HTERT RPE-1 (cell line): ENCODE measurements around the gene LCE7A.

Source experiments
- in situ Hi-C: fragments of 300-500 bp; cut with MboI; formaldehyde crosslinking; loops from 4 replicates; pipeline ENCODE4 v1.14.3; 2020; ENCODE audit warnings: low sequenced_read_pairs

The LCE7A gene

DNA sequence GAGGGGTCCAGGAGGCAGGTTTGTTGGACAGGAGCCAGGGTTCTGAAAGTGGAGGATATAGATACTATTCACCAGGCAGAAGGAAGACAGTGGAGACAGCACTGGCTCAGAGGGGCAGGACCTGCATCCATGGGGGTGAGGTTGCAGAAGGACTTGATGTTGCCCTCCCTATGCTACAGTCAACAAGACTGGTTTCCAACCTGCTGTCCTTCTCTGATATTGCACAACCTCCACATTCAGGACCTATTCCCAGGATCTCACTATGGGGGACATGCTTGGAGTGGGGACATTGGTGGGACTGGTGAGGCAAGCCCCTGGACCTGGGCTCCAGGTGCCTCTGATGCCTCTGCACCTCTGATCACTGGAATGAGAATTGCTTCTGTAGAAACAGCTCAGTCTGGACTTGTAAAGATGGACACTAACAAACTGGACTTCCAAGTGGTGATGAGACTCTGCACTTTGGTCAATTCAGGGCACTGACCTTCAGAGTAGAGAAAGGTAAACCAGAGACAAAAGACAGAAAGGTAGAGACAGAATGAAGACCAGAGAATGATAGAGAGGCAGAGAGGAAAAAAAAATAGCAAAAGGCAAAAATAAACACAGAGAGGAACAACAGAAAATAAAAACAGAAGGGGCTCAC is 19.9 kb downstream of the LCE7A start:
- in situ Hi-C loops, result no loop called here

DNA sequence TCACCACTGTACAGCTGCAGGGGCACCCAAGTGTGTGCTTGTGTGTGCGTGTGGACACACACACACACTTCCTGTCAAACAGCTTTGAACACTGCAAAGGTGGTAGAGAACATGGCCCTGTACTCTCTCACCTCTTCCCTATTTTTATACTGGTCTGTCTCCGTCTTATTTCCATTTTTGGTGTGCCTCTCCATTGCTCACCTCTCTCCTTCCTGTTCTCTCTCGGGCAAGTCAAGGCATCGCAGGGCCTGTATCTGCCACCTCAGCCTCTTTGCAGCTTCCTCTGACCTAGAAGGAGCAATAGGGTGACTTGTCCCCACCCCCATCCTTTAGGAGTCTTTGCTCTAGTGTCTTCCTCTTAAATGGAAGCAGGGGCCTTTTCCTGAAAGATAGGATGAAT is 20.5 kb downstream of the LCE7A start:
- in situ Hi-C loops, result no loop called here

- in situ Hi-C loops, result no loop called here
These were observed 21.1 kb downstream of the LCE7A start for GRCh38 chr1:152880907-152881306.

DNA sequence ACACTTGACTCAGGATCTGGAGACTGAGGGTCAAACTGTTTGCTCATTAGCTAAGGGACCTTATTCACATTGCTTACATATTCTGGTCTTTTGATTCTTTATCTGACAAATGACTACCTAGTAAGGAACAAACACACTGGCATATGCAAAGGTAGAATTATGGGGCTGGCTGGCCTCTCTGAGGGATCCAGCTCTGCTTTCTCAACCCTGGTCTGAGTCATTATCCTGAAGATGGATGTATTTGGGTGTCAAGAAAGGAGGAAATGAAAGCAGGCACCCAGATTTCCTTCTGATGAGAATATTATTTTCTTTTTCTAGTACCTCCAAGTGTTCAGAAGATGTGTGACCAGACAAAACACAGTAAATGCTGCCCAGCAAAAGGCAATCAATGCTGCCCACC is 24.3 kb downstream of the LCE7A start:
- in situ Hi-C loops, result no loop called here

DNA sequence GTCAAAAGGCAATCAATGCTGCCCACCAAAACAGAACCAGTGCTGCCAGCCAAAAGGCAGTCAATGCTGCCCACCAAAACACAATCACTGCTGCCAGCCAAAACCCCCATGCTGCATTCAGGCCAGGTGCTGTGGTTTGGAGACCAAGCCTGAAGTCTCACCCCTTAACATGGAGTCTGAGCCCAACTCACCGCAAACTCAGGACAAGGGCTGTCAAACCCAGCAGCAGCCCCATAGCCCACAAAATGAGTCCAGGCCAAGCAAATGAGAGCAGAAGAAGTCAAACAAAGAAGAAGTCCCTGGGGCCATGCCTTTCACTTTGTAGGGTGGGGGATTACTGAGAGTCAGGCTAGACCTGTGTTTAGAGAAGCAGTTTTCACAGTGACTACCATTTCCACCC is 24.7 kb downstream of the LCE7A start:
- in situ Hi-C loops, result no loop called here

DNA sequence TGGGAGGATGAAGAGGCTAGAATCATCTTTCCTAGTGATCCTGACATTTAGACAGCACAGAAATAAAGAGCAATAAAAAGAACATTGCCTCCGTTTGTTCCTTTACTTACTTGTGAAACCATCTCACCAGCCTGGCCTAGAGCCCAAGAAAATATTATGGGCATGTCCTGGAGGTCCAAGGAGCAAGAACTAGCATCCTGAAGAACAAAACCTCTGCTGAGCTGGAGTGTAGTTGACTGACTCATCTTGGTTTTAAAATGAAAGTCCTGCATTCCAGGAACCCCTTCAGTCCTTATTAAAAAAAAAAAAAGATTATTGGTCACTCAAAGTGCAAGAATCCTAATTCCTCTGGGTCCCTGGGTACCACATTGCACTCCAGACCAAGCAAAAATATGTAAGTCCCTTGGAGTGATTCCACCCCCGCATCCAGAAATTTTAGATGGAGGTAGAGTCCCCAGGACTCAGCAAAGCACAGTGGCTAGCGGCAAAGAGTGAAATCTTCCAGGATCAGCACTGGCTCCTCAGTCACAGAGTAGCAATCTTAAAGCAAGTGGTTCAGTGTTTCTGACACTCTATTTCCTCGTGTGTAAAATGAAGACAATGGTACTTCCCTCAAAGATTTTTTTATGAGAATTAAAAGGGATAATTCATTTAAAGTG is 25.3 kb downstream of the LCE7A start:
- in situ Hi-C loops, result no loop called here

GRCh38 chr1:152886085-152886484 is 26.3 kb downstream of the LCE7A start:
- in situ Hi-C loops, result no loop called here

DNA sequence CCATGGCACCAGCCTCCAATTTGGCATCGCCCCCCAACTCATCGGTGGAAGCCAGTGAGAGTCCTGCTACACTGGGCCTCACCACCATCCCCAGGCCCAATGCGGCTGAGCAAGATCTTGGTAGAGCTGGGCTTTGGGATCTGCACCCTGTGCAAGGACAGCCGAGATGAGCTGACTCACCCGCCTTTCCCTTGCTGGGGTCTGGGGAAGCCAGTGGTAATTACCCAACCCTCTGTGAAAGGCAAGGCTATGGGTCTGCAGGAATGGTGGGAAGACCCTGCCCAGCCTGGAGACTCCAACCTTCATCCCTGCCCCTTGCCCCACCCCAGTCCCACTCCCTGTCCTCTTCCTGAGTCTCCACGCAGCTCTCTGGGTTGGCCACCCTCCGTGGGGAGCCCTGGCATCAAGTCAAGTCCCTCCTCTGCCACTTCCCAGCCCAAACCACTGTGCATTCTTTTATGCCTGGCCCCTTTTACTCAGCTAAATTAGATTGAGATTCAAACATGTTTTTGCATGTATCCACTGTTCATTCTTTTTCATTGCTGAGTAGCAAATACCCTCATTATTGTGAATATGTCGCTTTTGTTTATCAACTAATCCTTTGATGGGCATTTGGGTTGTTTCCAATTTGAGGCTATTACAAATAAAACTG is 27.1 kb downstream of the LCE7A start:
- in situ Hi-C loops, result no loop called here

- in situ Hi-C loops, result no loop called here
These were observed 28.3 kb downstream of the LCE7A start for GRCh38 chr1:152888126-152888525.

- in situ Hi-C loops, result no loop called here
These were observed 39.2 kb downstream of the LCE7A start for GRCh38 chr1:152899027-152899426.

- in situ Hi-C loops, result no loop called here
These were observed 40.1 kb downstream of the LCE7A start for GRCh38 chr1:152899883-152900282.

- in situ Hi-C loops, result no loop called here
These were observed 41.8 kb downstream of the LCE7A start for GRCh38 chr1:152901631-152902030.

DNA sequence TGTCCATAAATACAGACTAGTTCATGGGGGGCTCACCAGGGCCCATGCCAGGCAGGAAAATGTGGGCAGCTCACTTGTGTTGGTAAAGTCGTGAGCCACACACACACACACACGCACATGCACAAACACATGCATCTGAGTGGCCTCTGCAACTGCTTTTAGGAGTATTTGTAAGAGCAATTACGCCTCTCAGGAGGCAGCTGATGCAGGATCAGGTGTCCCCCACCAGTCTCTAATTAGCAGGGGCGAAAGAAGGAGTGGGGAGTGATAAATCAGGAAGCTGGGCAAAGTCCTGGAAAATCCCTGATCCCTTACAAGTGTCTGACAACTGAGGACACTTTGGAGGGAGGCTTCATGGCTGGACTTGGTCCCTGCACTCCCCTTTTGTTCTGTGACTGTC is 42.8 kb downstream of the LCE7A start:
- in situ Hi-C loops, result no loop called here

- in situ Hi-C loops, result no loop called here
These were observed 45.1 kb downstream of the LCE7A start for GRCh38 chr1:152904688-152905440.

GRCh38 chr1:152906023-152906565 is 46.3 kb downstream of the LCE7A start:
- in situ Hi-C loops, result no loop called here

DNA sequence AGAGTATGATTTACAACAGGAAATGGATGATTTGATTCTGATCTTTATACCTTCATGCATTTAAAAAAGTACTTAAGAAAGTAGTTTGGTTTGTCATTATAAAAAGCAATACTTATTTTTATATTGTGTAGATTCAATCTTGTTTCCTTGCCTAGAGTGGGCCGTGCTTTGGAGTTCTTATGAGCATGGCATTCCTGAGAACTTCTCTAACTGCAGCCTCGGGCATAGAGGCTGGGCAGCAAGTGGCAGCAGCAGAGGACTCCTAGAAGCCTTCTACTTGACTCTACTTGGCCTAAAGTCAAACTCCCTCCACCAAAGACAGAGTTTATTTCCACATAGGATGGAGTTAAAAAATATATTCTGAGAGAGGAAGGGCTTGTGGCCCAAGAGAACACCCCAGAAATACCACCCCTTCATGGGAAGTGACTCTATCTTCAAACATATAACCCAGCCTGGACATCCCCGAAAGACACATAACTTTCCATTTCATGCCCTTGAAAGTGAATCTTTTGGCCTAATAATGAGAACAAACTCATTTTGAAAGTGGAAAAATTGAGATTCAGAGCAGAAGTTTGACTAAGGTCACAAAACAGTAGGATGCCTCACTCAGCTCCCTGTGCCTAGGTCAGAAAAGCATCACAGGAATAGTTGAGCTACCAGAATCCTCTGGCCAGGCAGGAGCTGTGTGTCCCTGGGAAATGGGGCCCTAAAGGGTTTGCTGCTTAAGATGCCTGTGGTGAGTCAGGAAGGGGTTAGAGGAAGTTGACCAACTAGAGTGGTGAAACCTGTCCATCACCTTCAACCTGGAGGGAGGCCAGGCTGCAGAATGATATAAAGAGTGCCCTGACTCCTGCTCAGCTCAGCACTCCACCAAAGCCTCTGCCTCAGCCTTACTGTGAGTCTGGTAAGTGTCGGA is 48.1 kb downstream of the LCE7A start, which contains the start of gene IVL:
Gene IVL (plus strand): TSS at position 861 of the 916 bp plus-strand sequence. CDS start 1,252 bp downstream, outside the sequence.
- in situ Hi-C loops, result no loop called here

DNA sequence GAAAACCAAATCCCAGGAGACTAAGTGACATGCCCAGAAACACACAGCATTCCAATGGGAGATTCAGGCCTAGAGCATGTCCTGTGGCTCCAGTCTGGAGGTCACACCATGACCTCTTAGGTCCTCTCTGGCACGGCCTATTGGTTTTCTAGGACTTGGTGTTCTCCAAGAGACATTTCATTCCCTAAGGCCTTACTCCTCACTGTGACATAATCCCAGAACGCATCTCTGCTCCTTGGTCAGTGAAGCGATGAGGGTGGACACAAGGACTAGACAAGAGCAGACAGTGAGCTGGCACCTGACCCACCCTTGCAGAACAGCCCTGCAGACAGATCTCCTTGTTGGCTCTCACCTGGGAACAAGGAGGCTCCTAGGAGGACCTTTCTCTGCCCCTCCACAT is 49.4 kb downstream of the LCE7A start:
- in situ Hi-C loops, result no loop called here
